ENCODE measurements around the gene AUTS2.

The AUTS2 gene

DNA sequence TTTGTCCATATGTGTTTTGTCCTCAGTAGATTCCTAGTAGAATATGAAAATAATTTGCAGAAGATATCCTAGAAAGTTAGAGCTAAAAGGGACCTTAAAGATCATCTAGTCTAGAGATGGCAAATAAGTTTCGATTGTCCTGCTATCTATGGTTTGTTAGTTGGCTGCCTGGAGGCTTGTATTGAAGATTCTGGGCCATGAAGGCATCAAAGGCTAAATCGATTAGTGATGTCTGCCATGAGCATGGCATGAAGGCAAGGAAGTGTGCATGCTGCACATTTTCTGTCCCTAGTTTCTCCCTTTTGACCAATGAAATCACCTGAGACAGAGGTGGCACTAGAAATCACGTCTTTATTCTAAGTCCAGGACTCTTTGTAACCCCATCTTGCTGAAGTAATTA is 979.9 kb downstream of the AUTS2 start:
- DNase-seq: no peak
- Mint-ChIP-seq H3K36me3 (ENCODE audit: low read depth) (no peaks in the 10 kb centered on the region), H3K9me3 (no peaks in the 10 kb centered on the region), H3K27ac (no peak overlapping the region), H3K27me3 (no peaks in the 10 kb centered on the region), H3K4me1 (ENCODE audit: low read depth) (no peaks in the 10 kb centered on the region), H3K4me3 (no peak overlapping the region)

DNA sequence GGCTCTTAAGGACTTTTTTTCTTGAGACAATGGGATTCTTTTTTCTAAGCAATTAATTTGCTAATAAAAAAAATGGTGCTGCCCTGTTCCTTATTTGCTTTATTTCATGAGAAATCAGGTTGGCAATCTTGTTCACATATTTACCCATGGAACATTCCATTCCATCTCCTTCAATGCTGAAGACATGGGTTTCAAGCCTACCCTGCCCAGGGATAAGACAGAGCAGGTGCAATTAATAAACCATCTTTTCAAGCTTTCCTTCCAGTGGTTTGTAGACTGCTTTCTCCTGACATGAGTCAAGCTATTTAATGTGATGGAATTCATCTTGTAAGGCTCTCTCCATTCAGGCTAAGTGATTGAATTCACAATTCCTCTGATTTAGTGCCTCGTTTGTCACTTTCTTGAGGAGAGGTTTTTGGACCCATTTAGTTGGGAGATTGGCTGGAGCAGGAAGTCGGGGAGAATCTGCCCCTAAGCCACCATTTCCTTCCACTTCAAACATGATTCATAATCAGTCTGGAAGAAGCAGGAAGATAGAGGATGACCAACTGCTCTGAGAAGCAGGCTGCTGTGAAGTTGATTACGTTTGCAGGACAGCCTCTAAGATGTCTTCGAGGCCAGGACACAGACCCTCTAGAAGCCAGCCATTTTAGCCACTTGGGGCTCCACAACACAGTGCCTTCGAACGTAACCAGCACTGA is 981.3 kb downstream of the AUTS2 start:
- no peak overlapping the region for H3K27ac Mint-ChIP-seq
- no peak overlapping the region for H3K4me3 Mint-ChIP-seq
- H3K9me3 Mint-ChIP-seq: no peaks in the 10 kb centered on the region
- no peaks in the 10 kb centered on the region for H3K27me3 Mint-ChIP-seq
- DNase-seq: no peak
- H3K4me1 Mint-ChIP-seq (ENCODE audit: low read depth): no peaks in the 10 kb centered on the region
- no peaks in the 10 kb centered on the region for H3K36me3 Mint-ChIP-seq (ENCODE audit: low read depth)

DNA sequence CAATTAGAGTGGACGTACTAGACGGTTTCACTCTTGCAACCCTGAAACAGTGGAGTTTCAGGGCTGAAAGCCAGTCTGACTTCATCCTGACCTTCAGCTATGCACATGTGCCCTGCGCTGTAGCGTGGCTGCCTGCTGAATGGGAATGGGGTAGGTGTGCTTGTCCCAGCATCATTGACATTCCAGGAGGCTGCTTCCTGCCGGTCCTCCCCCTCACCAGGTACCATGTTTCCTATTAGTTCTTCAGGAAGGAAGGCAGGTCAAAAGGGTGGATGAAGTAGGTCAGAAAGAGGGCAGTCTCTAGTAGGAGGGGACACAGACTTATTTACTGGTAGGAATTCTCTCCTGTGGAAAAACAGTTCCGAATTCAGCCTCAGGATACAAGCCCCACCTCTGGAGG is 981.9 kb downstream of the AUTS2 start:
- Mint-ChIP-seq H3K27ac (no peak overlapping the region), H3K4me1 (ENCODE audit: low read depth) (no peaks in the 10 kb centered on the region), H3K27me3 (no peaks in the 10 kb centered on the region), H3K9me3 (no peaks in the 10 kb centered on the region), H3K36me3 (ENCODE audit: low read depth) (no peaks in the 10 kb centered on the region), H3K4me3 (no peak overlapping the region)
- no peak for DNase-seq

DNA sequence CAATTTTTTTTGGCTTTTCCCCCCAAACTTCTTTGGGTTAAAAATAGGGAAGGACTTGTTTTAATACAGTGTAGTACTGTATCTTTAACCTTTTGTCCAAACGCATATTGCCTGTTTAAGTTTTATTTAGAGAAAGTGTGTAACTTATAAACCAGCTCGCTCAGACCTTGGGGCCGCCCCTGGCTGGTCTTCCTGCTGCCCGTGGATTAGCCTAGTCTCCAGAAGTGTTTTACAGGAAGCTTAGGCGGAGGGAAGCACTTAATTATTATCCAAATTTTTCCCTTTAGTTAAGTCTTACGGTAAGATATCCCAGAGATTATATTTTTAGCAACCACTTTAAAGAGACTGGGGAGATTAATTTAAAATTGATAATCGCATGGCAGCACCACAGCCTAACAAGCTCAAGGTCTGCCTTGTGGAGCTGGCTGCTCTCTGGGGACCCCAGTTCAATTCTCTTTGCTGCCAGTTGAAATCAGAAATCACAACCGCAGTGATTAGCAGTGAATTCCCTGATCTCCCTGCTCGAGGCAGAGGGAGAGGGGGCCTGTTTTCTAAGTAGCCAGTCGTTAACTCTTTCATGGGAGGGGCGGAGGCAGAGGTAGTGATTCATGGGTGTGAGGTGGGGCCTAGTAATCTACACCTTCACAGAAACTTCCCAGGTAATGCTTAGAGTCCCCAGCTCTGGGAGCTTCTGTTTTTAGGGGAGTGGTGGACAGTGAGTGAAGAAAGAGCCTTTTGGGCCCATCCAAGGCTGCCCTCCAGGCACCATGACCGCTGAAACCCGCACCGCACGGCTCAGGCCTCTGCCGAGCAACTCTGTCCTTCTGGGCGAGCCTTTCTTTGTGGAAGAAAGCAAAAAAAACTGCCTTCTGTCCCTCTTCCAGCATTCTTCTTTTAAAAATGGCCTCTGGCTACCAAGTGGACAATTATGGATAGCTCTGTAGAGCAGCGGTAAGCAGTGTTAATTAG is 984.9 kb downstream of the AUTS2 start:
- Mint-ChIP-seq H3K4me3 (no peak overlapping the region), H3K4me1 (ENCODE audit: low read depth) (peaks cover 1% of the 10 kb centered on the region), H3K27ac (no peak overlapping the region), H3K36me3 (ENCODE audit: low read depth) (no peaks in the 10 kb centered on the region), H3K27me3 (no peaks in the 10 kb centered on the region), H3K9me3 (no peaks in the 10 kb centered on the region)
- DNase-seq: no peak

DNA sequence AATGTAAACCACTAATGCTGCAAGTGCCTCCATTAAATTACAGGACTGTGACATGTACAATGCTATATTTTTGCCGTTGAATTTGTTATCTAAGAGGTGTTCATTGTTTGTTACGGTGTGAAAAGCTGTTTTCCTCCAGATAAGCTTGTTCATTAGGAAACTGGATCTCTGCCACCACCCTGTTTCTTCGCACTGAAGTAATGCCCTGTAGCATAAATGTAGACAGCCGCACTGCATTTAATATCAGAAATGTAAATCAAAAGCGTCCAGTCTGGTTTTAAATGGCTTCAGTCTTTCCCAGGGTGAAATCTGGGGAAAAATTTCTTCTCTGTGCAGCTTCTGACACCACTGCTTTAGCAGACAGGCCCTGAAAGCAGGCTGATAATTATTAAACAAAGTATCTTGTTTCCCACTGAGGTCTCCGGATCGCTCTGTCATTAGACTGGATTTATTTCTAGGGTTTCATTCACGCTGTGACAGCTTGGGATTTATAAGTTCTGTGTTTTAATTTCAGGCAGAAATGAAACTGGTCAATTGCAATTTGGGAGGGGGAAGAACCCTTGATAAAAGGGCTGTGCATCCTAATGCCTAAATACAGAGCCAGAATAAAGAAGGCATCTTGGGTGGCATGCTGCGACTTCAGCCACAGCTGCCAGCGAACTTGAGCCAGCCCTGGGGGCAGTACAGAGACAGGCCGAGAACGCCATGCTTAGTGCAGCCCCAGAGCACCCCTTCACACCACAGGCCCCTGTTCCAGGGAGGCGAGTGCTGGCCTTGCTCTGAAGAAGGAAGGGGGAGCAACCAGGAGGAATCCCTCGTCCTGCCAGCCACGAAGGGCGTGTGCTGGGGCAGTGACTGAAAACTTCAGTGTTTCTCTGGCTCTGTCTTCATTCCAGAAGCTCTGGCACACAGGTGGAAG is 985.9 kb downstream of the AUTS2 start:
- Mint-ChIP-seq H3K4me3 (no peak overlapping the region), H3K36me3 (ENCODE audit: low read depth) (no peaks in the 10 kb centered on the region), H3K9me3 (no peaks in the 10 kb centered on the region), H3K27ac (no peak overlapping the region), H3K4me1 (ENCODE audit: low read depth) (peaks cover 1% of the 10 kb centered on the region), H3K27me3 (no peaks in the 10 kb centered on the region)
- no peak for DNase-seq

DNA sequence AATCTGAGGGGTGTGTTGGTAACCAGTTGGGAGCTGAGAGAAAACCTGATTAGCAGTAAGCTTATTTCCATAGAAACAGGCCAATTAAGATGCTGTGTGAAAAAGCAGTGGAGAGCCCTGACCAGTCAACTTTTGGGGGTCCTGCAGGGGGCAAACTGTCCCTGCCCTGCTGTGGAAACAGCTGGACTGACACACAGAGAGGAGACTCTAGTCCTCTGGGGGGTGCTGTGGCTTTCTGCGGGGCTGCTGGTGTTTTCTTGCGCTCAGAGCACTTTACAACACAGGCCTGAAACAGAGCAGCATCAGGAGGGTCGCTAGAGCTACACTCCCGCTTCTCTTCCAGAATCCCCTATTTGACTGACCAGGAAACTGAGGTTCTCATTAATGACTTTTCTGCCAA is 986.8 kb downstream of the AUTS2 start:
- Mint-ChIP-seq H3K9me3 (no peaks in the 10 kb centered on the region), H3K36me3 (ENCODE audit: low read depth) (no peaks in the 10 kb centered on the region), H3K4me3 (no peak overlapping the region), H3K27me3 (no peaks in the 10 kb centered on the region), H3K27ac (no peak overlapping the region), H3K4me1 (ENCODE audit: low read depth) (peaks cover 1% of the 10 kb centered on the region)
- no peak for DNase-seq

DNA sequence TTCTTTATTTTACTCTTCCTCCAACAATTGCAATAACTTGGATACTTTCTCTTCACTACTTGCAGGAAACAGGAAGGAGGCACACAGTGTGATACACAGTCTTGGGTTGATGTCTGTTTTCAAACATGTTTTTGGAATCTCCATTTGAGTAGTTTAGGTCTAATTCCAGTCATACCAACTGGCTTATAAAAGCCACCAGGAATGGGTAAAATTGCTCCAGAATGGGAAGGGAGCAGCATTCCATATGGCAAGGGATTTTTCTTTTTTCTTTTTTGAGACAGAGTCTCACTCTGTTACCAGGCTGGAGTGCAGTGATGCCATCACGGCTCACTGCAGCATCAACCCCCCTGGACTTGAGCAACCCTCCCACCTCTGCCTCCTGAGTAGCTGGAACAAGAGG is 988.5 kb downstream of the AUTS2 start:
- H3K27ac Mint-ChIP-seq: no peak overlapping the region

DNA sequence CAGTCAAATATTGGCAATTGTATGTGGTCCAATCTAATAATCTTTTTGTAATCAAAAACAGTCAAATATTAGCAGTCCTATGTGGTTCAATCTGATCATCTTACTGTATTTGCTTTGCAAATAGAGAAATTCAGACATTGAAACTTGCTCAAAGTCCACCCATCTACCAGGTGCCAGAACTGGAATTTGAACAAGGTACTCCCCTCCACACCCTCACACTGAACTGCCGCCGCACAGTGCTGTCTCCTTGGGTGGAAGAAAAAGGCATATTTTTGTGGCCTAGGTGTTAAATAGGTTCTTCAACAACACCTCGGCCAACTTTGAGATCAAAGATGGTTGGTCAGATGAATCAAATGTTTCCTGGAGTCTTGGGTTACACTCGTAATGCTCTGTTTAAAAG is 989.5 kb downstream of the AUTS2 start:
- no peaks in the 10 kb centered on the region for H3K9me3 Mint-ChIP-seq
- H3K4me1 Mint-ChIP-seq (ENCODE audit: low read depth): peaks cover 1% of the 10 kb centered on the region
- H3K36me3 Mint-ChIP-seq (ENCODE audit: low read depth): no peaks in the 10 kb centered on the region
- DNase-seq: no peak
- H3K27me3 Mint-ChIP-seq: no peaks in the 10 kb centered on the region
- H3K27ac Mint-ChIP-seq: no peak overlapping the region
- no peak overlapping the region for H3K4me3 Mint-ChIP-seq

More for the DNA sequence above, 988.5 kb downstream of the AUTS2 start:
- Mint-ChIP-seq H3K27me3 (no peaks in the 10 kb centered on the region), H3K4me1 (ENCODE audit: low read depth) (peaks cover 1% of the 10 kb centered on the region), H3K4me3 (no peak overlapping the region), H3K9me3 (no peaks in the 10 kb centered on the region), H3K36me3 (ENCODE audit: low read depth) (no peaks in the 10 kb centered on the region)
- no peak for DNase-seq

DNA sequence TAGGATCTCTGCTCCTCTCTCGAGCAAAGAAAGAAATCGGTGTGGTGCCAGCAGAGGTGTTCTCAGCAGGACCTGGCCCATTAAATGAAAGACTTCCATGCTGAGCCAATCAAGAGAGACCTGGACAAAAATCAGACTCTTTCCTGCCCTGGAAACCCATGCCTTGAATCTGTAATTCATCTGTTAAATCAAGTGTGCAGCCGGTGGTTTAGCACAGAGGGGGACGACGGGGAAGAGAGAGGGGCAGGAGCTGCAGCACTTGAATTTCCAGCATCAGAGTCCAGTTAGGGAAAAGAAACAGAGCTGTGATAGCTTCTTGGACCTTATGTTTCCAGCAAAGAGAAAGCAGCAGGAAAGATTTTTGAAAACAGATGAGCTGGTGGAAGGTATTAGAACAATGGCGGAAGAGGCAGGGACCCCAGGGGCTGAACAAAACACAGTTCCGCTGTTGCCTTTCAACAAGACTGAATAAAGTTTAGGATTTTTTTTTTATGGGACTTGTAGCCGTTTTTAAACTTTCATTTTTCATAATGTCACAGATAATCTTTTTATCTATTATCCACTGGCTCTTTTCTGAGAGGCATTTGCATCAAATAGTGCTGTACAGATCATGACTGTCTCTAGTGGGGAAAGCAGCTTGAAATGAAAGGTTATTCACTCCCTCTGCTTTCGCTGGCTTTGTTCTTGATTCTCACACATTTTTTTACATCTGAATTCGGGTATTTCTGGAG is 990.1 kb downstream of the AUTS2 start:
- Mint-ChIP-seq H3K4me1 (ENCODE audit: low read depth) (peaks cover 1% of the 10 kb centered on the region), H3K36me3 (ENCODE audit: low read depth) (no peaks in the 10 kb centered on the region), H3K4me3 (no peak overlapping the region), H3K27me3 (peaks cover 1% of the 10 kb centered on the region), H3K27ac (no peak overlapping the region), H3K9me3 (no peaks in the 10 kb centered on the region)
- DNase-seq: no peak

DNA sequence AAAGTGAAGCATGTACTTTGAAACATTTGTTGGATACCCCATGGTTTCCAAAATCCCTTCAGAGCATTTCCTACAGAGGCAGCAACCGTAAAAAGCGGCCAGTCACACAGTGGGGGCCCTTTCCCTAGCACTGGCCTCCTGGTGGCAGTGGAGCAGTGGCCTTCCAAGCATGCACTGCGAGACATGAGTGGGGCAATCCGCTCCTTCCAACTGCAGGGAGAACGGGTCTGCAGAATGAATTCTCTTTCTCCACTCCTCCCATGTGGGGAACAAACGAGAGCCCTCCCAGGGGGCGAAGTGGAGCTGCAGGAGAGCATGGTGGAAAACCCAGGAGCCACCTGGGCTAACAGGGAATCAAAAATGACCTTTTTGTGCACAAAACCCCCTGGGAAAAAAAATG is 990.7 kb downstream of the AUTS2 start:
- Mint-ChIP-seq H3K27ac (no peak overlapping the region), H3K4me1 (ENCODE audit: low read depth) (peaks cover 1% of the 10 kb centered on the region), H3K36me3 (ENCODE audit: low read depth) (no peaks in the 10 kb centered on the region), H3K9me3 (no peaks in the 10 kb centered on the region), H3K27me3 (peaks cover 6% of the 10 kb centered on the region), H3K4me3 (no peak overlapping the region)
- no peak for DNase-seq

DNA sequence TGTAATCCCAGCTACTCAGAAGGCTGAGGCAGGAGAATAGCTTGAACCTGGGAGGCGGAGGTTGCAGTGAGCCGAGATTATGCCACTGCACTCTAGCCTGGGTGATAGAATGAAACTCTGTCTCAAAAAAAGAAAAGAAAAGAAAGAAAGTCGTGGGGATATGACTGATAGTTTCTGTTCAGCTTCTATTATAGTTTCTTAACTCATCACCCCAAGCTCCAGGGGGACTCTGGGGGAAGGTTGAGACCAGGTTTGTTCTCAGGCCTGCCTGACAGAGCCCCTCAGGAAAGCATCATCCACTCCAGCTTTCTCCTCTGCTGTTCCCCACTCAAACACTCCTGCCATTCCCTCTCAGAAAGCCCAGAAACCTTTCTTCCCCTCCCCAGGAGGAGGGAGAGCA is 991.3 kb downstream of the AUTS2 start:
- Mint-ChIP-seq H3K36me3 (ENCODE audit: low read depth) (no peaks in the 10 kb centered on the region), H3K27me3 (peaks cover 10% of the 10 kb centered on the region), H3K9me3 (no peaks in the 10 kb centered on the region), H3K4me1 (ENCODE audit: low read depth) (peaks cover 1% of the 10 kb centered on the region), H3K27ac (no peak overlapping the region), H3K4me3 (no peak overlapping the region)
- DNase-seq: no peak

DNA sequence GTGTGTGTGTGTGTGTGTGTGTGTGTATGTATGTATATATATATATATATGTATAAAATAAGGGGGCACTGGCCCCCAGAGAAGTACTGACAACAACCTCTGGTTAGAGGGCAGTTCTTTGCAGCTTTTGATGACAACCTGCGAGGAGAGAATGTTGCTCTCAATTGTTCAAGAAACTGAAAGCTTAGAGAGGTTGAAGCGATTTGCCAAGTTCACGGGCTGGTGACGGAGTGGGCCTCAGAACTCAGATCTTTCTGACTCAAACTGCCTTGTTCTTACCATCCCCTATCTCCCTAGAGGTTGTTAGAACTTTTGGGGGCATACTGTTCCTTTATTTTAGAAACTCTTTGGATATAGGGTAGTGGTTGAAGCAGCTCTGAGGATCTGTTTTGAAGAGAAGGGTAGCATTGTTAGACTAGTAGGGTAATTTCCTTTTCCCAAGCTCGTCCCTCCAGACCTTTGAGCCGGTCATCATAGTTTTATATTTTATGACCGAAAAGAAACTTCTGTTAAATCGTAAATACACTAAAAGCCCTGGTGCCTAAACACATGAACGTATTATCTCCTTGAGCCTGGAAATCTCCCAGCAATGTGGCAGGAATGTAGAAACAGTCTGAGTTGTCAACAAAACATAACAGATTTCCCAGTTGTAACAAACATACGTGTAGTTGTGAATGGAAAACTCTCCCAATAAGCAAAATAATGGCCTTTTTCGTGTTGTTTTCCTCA is 992.0 kb downstream of the AUTS2 start:
- DNase-seq: no peak
- Mint-ChIP-seq H3K4me1 (ENCODE audit: low read depth) (peaks cover 1% of the 10 kb centered on the region), H3K27me3 (peaks cover 17% of the 10 kb centered on the region), H3K4me3 (no peak overlapping the region), H3K9me3 (no peaks in the 10 kb centered on the region), H3K36me3 (ENCODE audit: low read depth) (no peaks in the 10 kb centered on the region), H3K27ac (no peak overlapping the region)

DNA sequence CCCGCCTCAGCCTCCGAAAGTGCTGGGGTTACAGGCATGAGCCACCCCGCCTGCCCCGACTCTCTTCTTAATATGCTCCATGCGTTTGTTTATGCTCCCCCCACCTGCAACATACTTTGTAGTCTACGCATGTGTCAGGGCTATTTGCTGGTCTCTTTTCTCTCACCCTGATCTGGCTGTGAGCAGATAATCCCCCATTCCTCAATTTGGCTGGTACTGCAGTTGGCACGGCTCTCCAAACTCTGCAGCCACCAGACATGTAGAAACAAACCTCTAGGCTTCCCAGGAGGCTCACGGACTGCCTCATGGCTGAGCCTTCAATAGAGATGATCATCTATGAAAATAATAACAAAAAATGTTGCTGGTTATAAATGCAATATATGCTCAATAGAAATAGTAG is 993.4 kb downstream of the AUTS2 start:
- no peaks in the 10 kb centered on the region for H3K36me3 Mint-ChIP-seq (ENCODE audit: low read depth)
- peaks cover 26% of the 10 kb centered on the region for H3K27me3 Mint-ChIP-seq
- H3K9me3 Mint-ChIP-seq: no peaks in the 10 kb centered on the region

More for the DNA sequence above, 993.4 kb downstream of the AUTS2 start:
- H3K4me1 Mint-ChIP-seq (ENCODE audit: low read depth): peaks cover 7% of the 10 kb centered on the region
- H3K27ac Mint-ChIP-seq: no peak overlapping the region
- no peak overlapping the region for H3K4me3 Mint-ChIP-seq
- no peak for DNase-seq

All from activated T-cell treated with anti-CD3 and anti-CD28 coated beads, Interleukin-2, amount 50 U/mL, for 24 hours (primary cell).